GM12878 (cell line): ENCODE data around the gene LPAR3. TPM values are rescaled to one million over a fixed set of nuclear protein-coding genes. Genes with fewer than 3 reads are reported as not detected.

Experiments used
- ATAC-seq: fragments of 200-7000 bp; cut with Tn5 transposase; 3 replicates; pipeline ENCODE4 v1.9.1; 2020; ENCODE audit warnings: mild to moderate bottlenecking, moderate library complexity
- BruUV-seq: library from RNA; stranded (reverse); fragments of 400-500 nt; replicated peaks from 2 replicates; lab custom pipeline; 2021; lab: Mats Ljungman, UMichigan
- CTCF ChIA-PET: fragments of 300-600 bp; sonication (Branson Sonifier 250); formaldehyde crosslinking; extraction: SDS; loops from one replicate; lab custom pipeline; 2021; ENCODE audit warnings: inconsistent platforms; lab: Yijun Ruan, JAX
- POLR2A ChIA-PET: fragments of 350-600 bp; formaldehyde crosslinking; extraction: SDS; loops from one replicate; lab custom pipeline; 2021; ENCODE audit warnings: inconsistent platforms; lab: Charles Lee
- RAD21 ChIA-PET: fragments of 300-600 bp; sonication (Branson Sonifier 250); formaldehyde crosslinking; loops from one replicate; lab custom pipeline; 2023; ENCODE audit warnings: antibody characterized with exemption; ENCODE audit not compliant: unreplicated experiment; lab: Charles Lee
- SMC1A ChIA-PET: fragments of 300-600 bp; sonication (Branson Sonifier 250); formaldehyde crosslinking; loops from one replicate; lab custom pipeline; 2023; ENCODE audit not compliant: unreplicated experiment, uncharacterized antibody; lab: Charles Lee
- DNase-seq: peaks from one replicate; pipeline ENCODE4 v3.0.0-alpha.2; 2011; ENCODE audit warnings: low read depth, low spot score
- FAIRE-seq: peaks from 3 replicates; lab custom pipeline; 2011; peaks lifted over from hg19 to GRCh38; lab: Jason Lieb, UNC
- H2AFZ ChIP-seq: 2 replicates; pipeline ENCODE4 v1.6.0; 2011; ENCODE audit warnings: low read depth, low read length, control low read depth; ENCODE audit not compliant: control insufficient read depth
- H3K27ac ChIP-seq: 2 replicates; pipeline ENCODE4 v1.5.1; 2011; ENCODE audit warnings: control low read depth; ENCODE audit not compliant: control insufficient read depth, insufficient read depth
- H3K27me3 ChIP-seq, 2 experiments: replicated peaks in 1 of 2; 2 replicates each; pipeline versions ENCODE4 v1.6.0 to v1.6.1; 2011; ENCODE audit warnings: low read length in 1 of 2; ENCODE audit not compliant: control insufficient read depth in 2 of 2, insufficient read depth in 2 of 2
- H3K36me3 ChIP-seq, 2 experiments: 2 replicates each; pipeline ENCODE4 v1.5.1; 2011; ENCODE audit warnings: low read length in 1 of 2; ENCODE audit not compliant: control insufficient read depth in 2 of 2, insufficient read depth in 2 of 2
- H3K4me1 ChIP-seq: 2 replicates; pipeline ENCODE4 v1.6.1; 2011; ENCODE audit warnings: mild to moderate bottlenecking, low read length, moderate library complexity, mixed read lengths; ENCODE audit not compliant: control insufficient read depth, insufficient read depth
- H3K4me2 ChIP-seq: 2 replicates; pipeline ENCODE4 v1.6.0; 2011; ENCODE audit warnings: control low read depth; ENCODE audit not compliant: control insufficient read depth, insufficient read depth
- H3K4me3 ChIP-seq: fragments of 200-600 bp; sonication (generic); 2 replicates; pipeline ENCODE4 v1.5.1; 2016
- H3K79me2 ChIP-seq: 2 replicates; pipeline ENCODE4 v1.6.0; 2011; ENCODE audit warnings: low read length; ENCODE audit not compliant: control insufficient read depth, insufficient read depth
- H3K9ac ChIP-seq: 2 replicates; pipeline ENCODE4 v1.8.0; 2011; ENCODE audit warnings: low read length, control low read depth, mixed read lengths; ENCODE audit not compliant: control insufficient read depth, insufficient read depth
- H3K9me3 ChIP-seq: replicated peaks from 3 replicates; pipeline ENCODE4 v1.5.1; 2011; ENCODE audit warnings: mild to moderate bottlenecking, low read length; ENCODE audit not compliant: control insufficient read depth, insufficient read depth
- H4K20me1 ChIP-seq: 2 replicates; pipeline ENCODE4 v1.6.0; 2011; ENCODE audit not compliant: control insufficient read depth, insufficient read depth
- CBFB ChIP-seq: IDR thresholded peaks from 2 replicates; pipeline ENCODE4 v1.6.1; 2016; ENCODE audit warnings: antibody characterized with exemption, low read depth
- FOXK2 ChIP-seq: fragments of 450-650 bp; IDR thresholded peaks from 2 replicates; pipeline ENCODE4 v1.6.1; 2017; ENCODE audit warnings: mild to moderate bottlenecking, moderate library complexity
- KDM1A ChIP-seq: fragments of 200-600 bp; sonication (generic); IDR thresholded peaks from 2 replicates; pipeline ENCODE4 v1.6.1; 2016; ENCODE audit warnings: borderline replicate concordance
- NBN ChIP-seq: fragments of 450-650 bp; IDR thresholded peaks from 2 replicates; pipeline ENCODE4 v1.6.1; 2016
- NFIC ChIP-seq: IDR thresholded peaks from 2 replicates; pipeline ENCODE4 v1.6.1; 2012; ENCODE audit warnings: low read depth, mild to moderate bottlenecking, inconsistent platforms, low read length, moderate library complexity
- PBX3 ChIP-seq: IDR thresholded peaks from 2 replicates; pipeline ENCODE4 v1.6.1; 2011; ENCODE audit warnings: mild to moderate bottlenecking, low read depth, low read length, moderate library complexity; ENCODE audit not compliant: insufficient replicate concordance
- SMAD5 ChIP-seq: IDR thresholded peaks from 2 replicates; pipeline ENCODE4 v1.6.1; 2016; ENCODE audit warnings: antibody characterized with exemption, low read depth
- SMC3 ChIP-seq: IDR thresholded peaks from 2 replicates; pipeline ENCODE4 v1.6.1; 2011; ENCODE audit warnings: low read length, improper control_type of control experiment, borderline replicate concordance
- SRF ChIP-seq, 2 experiments: IDR thresholded peaks; 2 replicates each; pipeline ENCODE4 v1.6.1; 2011; ENCODE audit warnings: low read depth in 2 of 2, low read length in 2 of 2, mild to moderate bottlenecking in 1 of 2, moderate library complexity in 1 of 2
- WGBS: methylation state at CpG from one replicate; pipeline ENCODE4 v1.1.6; 2016; ENCODE audit warnings: low lambda C conversion rate; ENCODE audit not compliant: insufficient replicate concordance, insufficient coverage; ENCODE audit errors: missing lambda C conversion rate; 5-methylcytosine and 5-hydroxymethylcytosine counted together
- in situ Hi-C: fragments of 300-500 bp; cut with MboI; formaldehyde crosslinking; loops from 9 replicates; pipeline ENCODE4 v1.14.3; 2018; ENCODE audit warnings: mixed read lengths
- intact Hi-C: fragments of 100-400 bp; cut with micrococcal nuclease; formaldehyde crosslinking; loops from one replicate; pipeline ENCODE4 v1.14.2; 2022; ENCODE audit not compliant: unreplicated experiment
- polyA plus RNA-seq, 11 experiments: library from polyadenylated mRNA; depleted of rRNA in 4 of 11; unstranded in 6 of 11; stranded (reverse) in 5 of 11; fragments of >200 nt; fragmentation: Nextera tagmentation in 4 of 11; fragmentation: Illumina TruSeq in 1 of 11; extraction: Ambion mirVana in 4 of 11; extraction: Trizol in 1 of 11; gene quantifications; 1 replicate in 1 of 11; 2 replicates in 10 of 11; pipeline versions ENCODE4 v1.2.1 to v1.2.3, GENCODE V29; 2011 to 2016; ENCODE audit warnings: inconsistent platforms in 2 of 11, missing spikeins in 2 of 11, low read depth in 1 of 11
- total RNA-seq, 4 experiments: library from RNA; depleted of rRNA in 3 of 4; stranded (reverse); fragments of >200 nt in 3 of 4; fragmentation: Illumina TruSeq in 1 of 4; extraction: Trizol in 1 of 4; gene quantifications; 2 replicates each; pipeline versions ENCODE4 v1.2.1 to v1.2.3, GENCODE V29; 2013 to 2021
- TF ChIP-seq, protein P1 (sequence below): IDR thresholded peaks from 2 replicates; pipeline ENCODE4 v1.6.1; 2011; ENCODE audit warnings: low read depth, low read length, improper control_type of control experiment, borderline replicate concordance
- TF ChIP-seq, protein P2 (sequence below): IDR thresholded peaks from 2 replicates; pipeline ENCODE4 v1.6.1; 2012; ENCODE audit warnings: mild to moderate bottlenecking, low read depth, low read length
- TF ChIP-seq, protein P3 (sequence below): fragments of 450-650 bp; IDR thresholded peaks from 2 replicates; pipeline ENCODE4 v1.6.1; 2016; ENCODE audit warnings: mild to moderate bottlenecking

Gene LPAR3
- total and polyA plus RNA-seq, 10 of the 15 experiments (the other 5 are each of a cell fraction or from before 2014, with no cell fraction given) = 0.03 to 0.31 (median 0.09) TPM; not detected in 3

DNA sequence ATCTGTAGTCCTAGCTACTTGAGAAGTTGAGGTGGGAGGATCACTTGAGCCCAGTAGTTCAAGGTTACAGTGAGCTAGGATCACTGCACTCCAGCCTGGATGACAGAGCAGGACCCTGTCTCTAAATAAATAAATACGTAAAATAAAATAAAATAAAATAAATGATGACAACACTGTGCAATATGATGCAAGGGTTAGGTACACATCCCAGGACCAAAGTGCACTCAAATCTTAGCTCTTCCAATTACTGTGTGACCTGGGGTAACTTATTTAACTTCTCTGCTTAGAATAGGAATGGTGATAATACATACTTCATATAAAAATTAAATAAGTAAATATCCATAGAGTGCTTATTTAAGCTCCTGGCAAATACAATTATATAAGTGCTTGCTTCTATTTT lies 53.5 kb downstream of the LPAR3 start:
- ChIA-PET RAD21 (no interaction called here), SMC1A (interaction anchor here (0.6 to 1.3 kb wide), 2 partner anchors 13 to 406 kb away, joined by 3 to 4 read pairs; no protein-coding TSS in a partner anchor), CTCF (interaction anchor here (0.9 to 2.1 kb wide), 3 partner anchors 11 to 253 kb away, joined by 3 to 7 read pairs (median 4); no protein-coding TSS in a partner anchor), POLR2A (no interaction called here)
- Histone ChIP-seq H3K9ac (no peak overlapping the region), H3K36me3 (no peaks in the 10 kb centered on the region), H3K9me3 (no peaks in the 10 kb centered on the region), H3K27me3 (no peaks in the 10 kb centered on the region), H3K79me2 (no peaks in the 10 kb centered on the region), H3K4me3 (no peak overlapping the region), H4K20me1 (no peaks in the 10 kb centered on the region), H3K27ac (no peak overlapping the region), H2AFZ (no peak overlapping the region), H3K4me1 (no peaks in the 10 kb centered on the region), H3K4me2 (no peak overlapping the region)
- intact Hi-C loops = no loop called here
- in situ Hi-C loops = no loop called here
- no peak for FAIRE-seq
- no TSS peak for BruUV-seq
- WGBS = 6% methylated on average over 1 of the region's 1 CpG
- TF ChIP-seq CBFB (no peak), SMC3 (no peak), KDM1A (no peak), SMAD5 (no peak), NFIC (no peak), FOXK2 (no peak)
- DNase-seq = no peak
- ATAC-seq = no peak

GRCh38 chr1:84836145-84836544 lies 56.9 kb downstream of the LPAR3 start:
- no peak overlapping the region for H3K4me2 ChIP-seq
- no TSS peak for BruUV-seq
- H3K9ac ChIP-seq = no peak overlapping the region
- CTCF ChIA-PET = interaction anchor here (0.6 kb wide), 1 partner anchor 20 kb away, joined by 3 read pairs; no protein-coding TSS in a partner anchor
- DNase-seq (no peak), FAIRE-seq (no peak), ATAC-seq (no peak)
- no peaks in the 10 kb centered on the region for H3K9me3 ChIP-seq
- H3K4me1 ChIP-seq = no peaks in the 10 kb centered on the region
- no peak overlapping the region for H3K4me3 ChIP-seq
- SMC1A ChIA-PET = no interaction called here
- H3K27ac ChIP-seq = no peak overlapping the region
- in situ Hi-C loops (no loop called here), intact Hi-C loops (no loop called here)
- H2AFZ ChIP-seq = no peak overlapping the region
- RAD21 ChIA-PET = no interaction called here
- POLR2A ChIA-PET = no interaction called here
- H3K79me2 ChIP-seq = no peaks in the 10 kb centered on the region
- H3K36me3 ChIP-seq = no peaks in the 10 kb centered on the region
- no peaks in the 10 kb centered on the region for H3K27me3 ChIP-seq
- WGBS = 42% methylated on average over 2 of the region's 3 CpGs
- no peaks in the 10 kb centered on the region for H4K20me1 ChIP-seq
- TF ChIP-seq PBX3 (no peak), NBN (no peak), SRF (IDR thresholded peaks at IDR 0.05; ENCODE audit: low read depth in 2 of 2, low read length in 2 of 2) (no peak)
- TF ChIP-seq, protein P1, sequence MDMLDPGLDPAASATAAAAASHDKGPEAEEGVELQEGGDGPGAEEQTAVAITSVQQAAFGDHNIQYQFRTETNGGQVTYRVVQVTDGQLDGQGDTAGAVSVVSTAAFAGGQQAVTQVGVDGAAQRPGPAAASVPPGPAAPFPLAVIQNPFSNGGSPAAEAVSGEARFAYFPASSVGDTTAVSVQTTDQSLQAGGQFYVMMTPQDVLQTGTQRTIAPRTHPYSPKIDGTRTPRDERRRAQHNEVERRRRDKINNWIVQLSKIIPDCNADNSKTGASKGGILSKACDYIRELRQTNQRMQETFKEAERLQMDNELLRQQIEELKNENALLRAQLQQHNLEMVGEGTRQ = no peak
- TF ChIP-seq, protein P2, sequence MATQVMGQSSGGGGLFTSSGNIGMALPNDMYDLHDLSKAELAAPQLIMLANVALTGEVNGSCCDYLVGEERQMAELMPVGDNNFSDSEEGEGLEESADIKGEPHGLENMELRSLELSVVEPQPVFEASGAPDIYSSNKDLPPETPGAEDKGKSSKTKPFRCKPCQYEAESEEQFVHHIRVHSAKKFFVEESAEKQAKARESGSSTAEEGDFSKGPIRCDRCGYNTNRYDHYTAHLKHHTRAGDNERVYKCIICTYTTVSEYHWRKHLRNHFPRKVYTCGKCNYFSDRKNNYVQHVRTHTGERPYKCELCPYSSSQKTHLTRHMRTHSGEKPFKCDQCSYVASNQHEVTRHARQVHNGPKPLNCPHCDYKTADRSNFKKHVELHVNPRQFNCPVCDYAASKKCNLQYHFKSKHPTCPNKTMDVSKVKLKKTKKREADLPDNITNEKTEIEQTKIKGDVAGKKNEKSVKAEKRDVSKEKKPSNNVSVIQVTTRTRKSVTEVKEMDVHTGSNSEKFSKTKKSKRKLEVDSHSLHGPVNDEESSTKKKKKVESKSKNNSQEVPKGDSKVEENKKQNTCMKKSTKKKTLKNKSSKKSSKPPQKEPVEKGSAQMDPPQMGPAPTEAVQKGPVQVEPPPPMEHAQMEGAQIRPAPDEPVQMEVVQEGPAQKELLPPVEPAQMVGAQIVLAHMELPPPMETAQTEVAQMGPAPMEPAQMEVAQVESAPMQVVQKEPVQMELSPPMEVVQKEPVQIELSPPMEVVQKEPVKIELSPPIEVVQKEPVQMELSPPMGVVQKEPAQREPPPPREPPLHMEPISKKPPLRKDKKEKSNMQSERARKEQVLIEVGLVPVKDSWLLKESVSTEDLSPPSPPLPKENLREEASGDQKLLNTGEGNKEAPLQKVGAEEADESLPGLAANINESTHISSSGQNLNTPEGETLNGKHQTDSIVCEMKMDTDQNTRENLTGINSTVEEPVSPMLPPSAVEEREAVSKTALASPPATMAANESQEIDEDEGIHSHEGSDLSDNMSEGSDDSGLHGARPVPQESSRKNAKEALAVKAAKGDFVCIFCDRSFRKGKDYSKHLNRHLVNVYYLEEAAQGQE = no peak
- TF ChIP-seq, protein P3, sequence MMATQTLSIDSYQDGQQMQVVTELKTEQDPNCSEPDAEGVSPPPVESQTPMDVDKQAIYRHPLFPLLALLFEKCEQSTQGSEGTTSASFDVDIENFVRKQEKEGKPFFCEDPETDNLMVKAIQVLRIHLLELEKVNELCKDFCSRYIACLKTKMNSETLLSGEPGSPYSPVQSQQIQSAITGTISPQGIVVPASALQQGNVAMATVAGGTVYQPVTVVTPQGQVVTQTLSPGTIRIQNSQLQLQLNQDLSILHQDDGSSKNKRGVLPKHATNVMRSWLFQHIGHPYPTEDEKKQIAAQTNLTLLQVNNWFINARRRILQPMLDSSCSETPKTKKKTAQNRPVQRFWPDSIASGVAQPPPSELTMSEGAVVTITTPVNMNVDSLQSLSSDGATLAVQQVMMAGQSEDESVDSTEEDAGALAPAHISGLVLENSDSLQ = no peak
